ENCODE results near the gene SNORC. TPM values are rescaled to one million over a fixed set of nuclear protein-coding genes. Genes with fewer than 3 reads are reported as not detected.

SNORC gene
- polyA plus RNA-seq, 1 donor from 2014 or later, result 0.68 TPM

GRCh38 chr2:232852676-232853075 is 17.4 kb upstream of the SNORC start:
- no peak for TF ChIP-seq MXI1 (conservative IDR thresholded peaks at IDR 0.05; ENCODE audit: poor library complexity, severe bottlenecking)
- no peak for TF ChIP-seq RAD21 (conservative IDR thresholded peaks at IDR 0.05)
- TF ChIP-seq, protein P1, sequence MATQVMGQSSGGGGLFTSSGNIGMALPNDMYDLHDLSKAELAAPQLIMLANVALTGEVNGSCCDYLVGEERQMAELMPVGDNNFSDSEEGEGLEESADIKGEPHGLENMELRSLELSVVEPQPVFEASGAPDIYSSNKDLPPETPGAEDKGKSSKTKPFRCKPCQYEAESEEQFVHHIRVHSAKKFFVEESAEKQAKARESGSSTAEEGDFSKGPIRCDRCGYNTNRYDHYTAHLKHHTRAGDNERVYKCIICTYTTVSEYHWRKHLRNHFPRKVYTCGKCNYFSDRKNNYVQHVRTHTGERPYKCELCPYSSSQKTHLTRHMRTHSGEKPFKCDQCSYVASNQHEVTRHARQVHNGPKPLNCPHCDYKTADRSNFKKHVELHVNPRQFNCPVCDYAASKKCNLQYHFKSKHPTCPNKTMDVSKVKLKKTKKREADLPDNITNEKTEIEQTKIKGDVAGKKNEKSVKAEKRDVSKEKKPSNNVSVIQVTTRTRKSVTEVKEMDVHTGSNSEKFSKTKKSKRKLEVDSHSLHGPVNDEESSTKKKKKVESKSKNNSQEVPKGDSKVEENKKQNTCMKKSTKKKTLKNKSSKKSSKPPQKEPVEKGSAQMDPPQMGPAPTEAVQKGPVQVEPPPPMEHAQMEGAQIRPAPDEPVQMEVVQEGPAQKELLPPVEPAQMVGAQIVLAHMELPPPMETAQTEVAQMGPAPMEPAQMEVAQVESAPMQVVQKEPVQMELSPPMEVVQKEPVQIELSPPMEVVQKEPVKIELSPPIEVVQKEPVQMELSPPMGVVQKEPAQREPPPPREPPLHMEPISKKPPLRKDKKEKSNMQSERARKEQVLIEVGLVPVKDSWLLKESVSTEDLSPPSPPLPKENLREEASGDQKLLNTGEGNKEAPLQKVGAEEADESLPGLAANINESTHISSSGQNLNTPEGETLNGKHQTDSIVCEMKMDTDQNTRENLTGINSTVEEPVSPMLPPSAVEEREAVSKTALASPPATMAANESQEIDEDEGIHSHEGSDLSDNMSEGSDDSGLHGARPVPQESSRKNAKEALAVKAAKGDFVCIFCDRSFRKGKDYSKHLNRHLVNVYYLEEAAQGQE (IDR thresholded peaks at IDR 0.05; ENCODE audit: borderline replicate concordance), result no peak
- TF ChIP-seq EP300 (conservative IDR thresholded peaks at IDR 0.05; ENCODE audit: poor library complexity, severe bottlenecking), result no peak
- TF ChIP-seq SMC3 (conservative IDR thresholded peaks at IDR 0.05; ENCODE audit: poor library complexity), result no peak
- no peak for TF ChIP-seq POLR2AphosphoS5 (IDR thresholded peaks at IDR 0.05)
- TF ChIP-seq, protein P2, sequence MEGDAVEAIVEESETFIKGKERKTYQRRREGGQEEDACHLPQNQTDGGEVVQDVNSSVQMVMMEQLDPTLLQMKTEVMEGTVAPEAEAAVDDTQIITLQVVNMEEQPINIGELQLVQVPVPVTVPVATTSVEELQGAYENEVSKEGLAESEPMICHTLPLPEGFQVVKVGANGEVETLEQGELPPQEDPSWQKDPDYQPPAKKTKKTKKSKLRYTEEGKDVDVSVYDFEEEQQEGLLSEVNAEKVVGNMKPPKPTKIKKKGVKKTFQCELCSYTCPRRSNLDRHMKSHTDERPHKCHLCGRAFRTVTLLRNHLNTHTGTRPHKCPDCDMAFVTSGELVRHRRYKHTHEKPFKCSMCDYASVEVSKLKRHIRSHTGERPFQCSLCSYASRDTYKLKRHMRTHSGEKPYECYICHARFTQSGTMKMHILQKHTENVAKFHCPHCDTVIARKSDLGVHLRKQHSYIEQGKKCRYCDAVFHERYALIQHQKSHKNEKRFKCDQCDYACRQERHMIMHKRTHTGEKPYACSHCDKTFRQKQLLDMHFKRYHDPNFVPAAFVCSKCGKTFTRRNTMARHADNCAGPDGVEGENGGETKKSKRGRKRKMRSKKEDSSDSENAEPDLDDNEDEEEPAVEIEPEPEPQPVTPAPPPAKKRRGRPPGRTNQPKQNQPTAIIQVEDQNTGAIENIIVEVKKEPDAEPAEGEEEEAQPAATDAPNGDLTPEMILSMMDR (IDR thresholded peaks at IDR 0.05; ENCODE audit: poor library complexity, severe bottlenecking), result no peak
- TF ChIP-seq EZH2 (IDR thresholded peaks at IDR 0.05; ENCODE audit: borderline replicate concordance, insufficient read depth, low read length, poor library complexity, severe bottlenecking), result no peak
- Histone ChIP-seq H3K27ac (ENCODE audit: low read length) (no peak overlapping the region), H3K9me3 (ENCODE audit: low read length) (no peaks in the 10 kb centered on the region), H3F3A (ENCODE audit: insufficient read depth, low read length, poor library complexity, severe bottlenecking) (no peaks in the 10 kb centered on the region), H4K20me1 (ENCODE audit: insufficient read depth) (no peaks in the 10 kb centered on the region), H3K9ac (ENCODE audit: low read length) (no peak overlapping the region), H3K79me2 (replicated peaks; ENCODE audit: insufficient read depth, low read length) (no peaks in the 10 kb centered on the region), H3K4me3 (ENCODE audit: low read length) (no peak overlapping the region), H3K36me3 (ENCODE audit: insufficient read depth, low read length) (no peaks in the 10 kb centered on the region), H3K27me3 (ENCODE audit: insufficient read depth, low read depth, low read length) (no peaks in the 10 kb centered on the region), H3K9me2 (ENCODE audit: insufficient read depth, low read length) (no peaks in the 10 kb centered on the region), H2AFZ (ENCODE audit: low read depth, low read length) (no peak overlapping the region), H3K4me2 (ENCODE audit: low read length) (no peak overlapping the region)

DNA sequence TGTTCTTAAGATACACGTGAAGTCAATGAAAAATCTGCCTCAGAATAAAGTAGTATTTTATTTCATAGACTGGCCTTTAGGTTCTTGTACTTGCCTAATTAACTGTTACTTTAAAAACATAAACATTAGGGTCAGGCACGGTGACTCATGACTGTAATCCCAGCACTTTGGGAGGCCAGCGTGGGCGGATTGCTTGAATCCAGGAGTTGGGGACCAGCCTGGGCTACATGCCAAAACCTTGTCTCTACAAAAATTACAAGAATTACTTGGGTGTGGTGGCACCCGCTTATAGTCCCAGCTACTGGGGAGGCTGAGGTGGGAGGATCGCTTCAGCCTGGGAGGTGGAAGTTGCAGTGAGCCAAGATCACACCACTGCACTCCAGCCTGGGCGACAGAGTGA is 16.0 kb upstream of the SNORC start:
- Histone ChIP-seq H3K27ac (ENCODE audit: low read length) (no peak overlapping the region), H3K4me3 (ENCODE audit: low read length) (no peak overlapping the region), H3K27me3 (ENCODE audit: insufficient read depth, low read depth, low read length) (no peaks in the 10 kb centered on the region), H3K9me3 (ENCODE audit: low read length) (no peaks in the 10 kb centered on the region), H3K79me2 (replicated peaks; ENCODE audit: insufficient read depth, low read length) (no peaks in the 10 kb centered on the region), H3K9me2 (ENCODE audit: insufficient read depth, low read length) (no peaks in the 10 kb centered on the region), H3K4me2 (ENCODE audit: low read length) (no peak overlapping the region), H3F3A (ENCODE audit: insufficient read depth, low read length, poor library complexity, severe bottlenecking) (no peaks in the 10 kb centered on the region), H3K36me3 (ENCODE audit: insufficient read depth, low read length) (peaks cover 4% of the 10 kb centered on the region), H4K20me1 (ENCODE audit: insufficient read depth) (no peaks in the 10 kb centered on the region), H3K9ac (ENCODE audit: low read length) (no peak overlapping the region), H2AFZ (ENCODE audit: low read depth, low read length) (no peak overlapping the region)
- TF ChIP-seq RAD21 (conservative IDR thresholded peaks at IDR 0.05), result no peak
- no peak for TF ChIP-seq TAF1 (IDR thresholded peaks at IDR 0.05; ENCODE audit: low read depth)
- no peak for TF ChIP-seq EZH2 (IDR thresholded peaks at IDR 0.05; ENCODE audit: borderline replicate concordance, insufficient read depth, low read length, poor library complexity, severe bottlenecking)
- TF ChIP-seq, protein P2 (IDR thresholded peaks at IDR 0.05; ENCODE audit: poor library complexity, severe bottlenecking), result no peak
- TF ChIP-seq SMC3 (conservative IDR thresholded peaks at IDR 0.05; ENCODE audit: poor library complexity), result no peak
- TF ChIP-seq EP300 (conservative IDR thresholded peaks at IDR 0.05; ENCODE audit: poor library complexity, severe bottlenecking), result no peak
- TF ChIP-seq, protein P1 (IDR thresholded peaks at IDR 0.05; ENCODE audit: borderline replicate concordance), result no peak
- no peak for TF ChIP-seq POLR2AphosphoS5 (IDR thresholded peaks at IDR 0.05)
- TF ChIP-seq MXI1 (conservative IDR thresholded peaks at IDR 0.05; ENCODE audit: poor library complexity, severe bottlenecking), result no peak

Data from neural cell (in vitro differentiated cells).